ENCODE results near the gene JAKMIP2. TPM values are rescaled to one million over a fixed set of nuclear protein-coding genes. Genes with fewer than 3 reads are reported as not detected.

Gene JAKMIP2
- total RNA-seq, 4 donors from 2014 or later, result 0.45 TPM; not detected in 3

GRCh38 chr5:147752666-147753290, 29.8 kb downstream of the JAKMIP2 start:
- H3K9me3 ChIP-seq, result no peaks in the 10 kb centered on the region
- no peak overlapping the region for H3K4me3 ChIP-seq
- H3K36me3 ChIP-seq, result no peaks in the 10 kb centered on the region
- DNase-seq (ENCODE audit: low spot score in 2 of 2), result no peak
- TF ChIP-seq EP300 (IDR thresholded peaks at IDR 0.05) (no peak), POLR2A (IDR thresholded peaks at IDR 0.05) (no peak), CTCF (IDR thresholded peaks at IDR 0.05) (no peak), POLR2AphosphoS5 (IDR thresholded peaks at IDR 0.05) (no peak)
- H3K4me1 ChIP-seq, result no peaks in the 10 kb centered on the region
- H3K27me3 ChIP-seq, result no peaks in the 10 kb centered on the region
- WGBS, result 89% methylated on average over 3 of the region's 3 CpGs
- no peak overlapping the region for H3K27ac ChIP-seq

GRCh38 chr5:147752033-147752432, 30.5 kb downstream of the JAKMIP2 start:
- H3K4me3 ChIP-seq, result no peak overlapping the region
- no peak for TF ChIP-seq POLR2A (IDR thresholded peaks at IDR 0.05)
- no peaks in the 10 kb centered on the region for H3K36me3 ChIP-seq
- 57% methylated on average over 2 of the region's 2 CpGs for WGBS
- no peak overlapping the region for H3K27ac ChIP-seq
- no peak for DNase-seq (ENCODE audit: low spot score in 2 of 2)
- H3K4me1 ChIP-seq, result no peaks in the 10 kb centered on the region
- no peaks in the 10 kb centered on the region for H3K27me3 ChIP-seq
- H3K9me3 ChIP-seq, result no peaks in the 10 kb centered on the region

GRCh38 chr5:147751156-147751830, 31.2 kb downstream of the JAKMIP2 start:
- no peak overlapping the region for H3K4me3 ChIP-seq
- H3K9me3 ChIP-seq, result no peaks in the 10 kb centered on the region
- no peaks in the 10 kb centered on the region for H3K27me3 ChIP-seq
- H3K36me3 ChIP-seq, result no peaks in the 10 kb centered on the region
- WGBS, result 68% methylated on average over 13 of the region's 13 CpGs
- no peaks in the 10 kb centered on the region for H3K4me1 ChIP-seq
- TF ChIP-seq POLR2AphosphoS5 (IDR thresholded peaks at IDR 0.05) (no peak), POLR2A (IDR thresholded peaks at IDR 0.05) (no peak), EP300 (IDR thresholded peaks at IDR 0.05) (no peak), CTCF (IDR thresholded peaks at IDR 0.05) (no peak)
- no peak for DNase-seq (ENCODE audit: low spot score in 2 of 2)
- no peak overlapping the region for H3K27ac ChIP-seq

GRCh38 chr5:147750065-147750464, 32.5 kb downstream of the JAKMIP2 start:
- H3K4me1 ChIP-seq, result no peaks in the 10 kb centered on the region

GRCh38 chr5:147748590-147748989, 33.9 kb downstream of the JAKMIP2 start:
- Histone ChIP-seq H3K4me3 (no peak overlapping the region), H3K36me3 (no peaks in the 10 kb centered on the region), H3K27ac (no peak overlapping the region), H3K4me1 (no peaks in the 10 kb centered on the region), H3K27me3 (no peaks in the 10 kb centered on the region), H3K9me3 (no peaks in the 10 kb centered on the region)
- WGBS, result 55% methylated on average over 2 of the region's 2 CpGs
- no peak for TF ChIP-seq POLR2AphosphoS5 (IDR thresholded peaks at IDR 0.05)
- TF ChIP-seq EP300 (IDR thresholded peaks at IDR 0.05), result no peak
- TF ChIP-seq POLR2A (IDR thresholded peaks at IDR 0.05), result no peak
- no peak for TF ChIP-seq CTCF (IDR thresholded peaks at IDR 0.05)
- DNase-seq (ENCODE audit: low spot score in 2 of 2), result no peak

More at GRCh38 chr5:147750065-147750464, 32.5 kb downstream of the JAKMIP2 start:
- no peak for DNase-seq (ENCODE audit: low spot score in 2 of 2)
- H3K27ac ChIP-seq, result no peak overlapping the region
- H3K9me3 ChIP-seq, result no peaks in the 10 kb centered on the region
- 70% methylated on average over 4 of the region's 4 CpGs for WGBS
- H3K4me3 ChIP-seq, result no peak overlapping the region
- H3K36me3 ChIP-seq, result no peaks in the 10 kb centered on the region
- TF ChIP-seq POLR2A (IDR thresholded peaks at IDR 0.05) (no peak), CTCF (IDR thresholded peaks at IDR 0.05) (no peak), POLR2AphosphoS5 (IDR thresholded peaks at IDR 0.05) (no peak), EP300 (IDR thresholded peaks at IDR 0.05) (no peak)
- H3K27me3 ChIP-seq, result no peaks in the 10 kb centered on the region
